NOMO-1 treated with DMSO at 0.1 percent for 48 hours (cell line): ENCODE measurements around the gene RRP36.

ENCODE experiments used
- DNase-seq: peaks from one replicate; lab custom pipeline; 2025; ENCODE audit not compliant: unreplicated experiment; lab: John Stamatoyannopoulos, UW

Gene RRP36

DNA sequence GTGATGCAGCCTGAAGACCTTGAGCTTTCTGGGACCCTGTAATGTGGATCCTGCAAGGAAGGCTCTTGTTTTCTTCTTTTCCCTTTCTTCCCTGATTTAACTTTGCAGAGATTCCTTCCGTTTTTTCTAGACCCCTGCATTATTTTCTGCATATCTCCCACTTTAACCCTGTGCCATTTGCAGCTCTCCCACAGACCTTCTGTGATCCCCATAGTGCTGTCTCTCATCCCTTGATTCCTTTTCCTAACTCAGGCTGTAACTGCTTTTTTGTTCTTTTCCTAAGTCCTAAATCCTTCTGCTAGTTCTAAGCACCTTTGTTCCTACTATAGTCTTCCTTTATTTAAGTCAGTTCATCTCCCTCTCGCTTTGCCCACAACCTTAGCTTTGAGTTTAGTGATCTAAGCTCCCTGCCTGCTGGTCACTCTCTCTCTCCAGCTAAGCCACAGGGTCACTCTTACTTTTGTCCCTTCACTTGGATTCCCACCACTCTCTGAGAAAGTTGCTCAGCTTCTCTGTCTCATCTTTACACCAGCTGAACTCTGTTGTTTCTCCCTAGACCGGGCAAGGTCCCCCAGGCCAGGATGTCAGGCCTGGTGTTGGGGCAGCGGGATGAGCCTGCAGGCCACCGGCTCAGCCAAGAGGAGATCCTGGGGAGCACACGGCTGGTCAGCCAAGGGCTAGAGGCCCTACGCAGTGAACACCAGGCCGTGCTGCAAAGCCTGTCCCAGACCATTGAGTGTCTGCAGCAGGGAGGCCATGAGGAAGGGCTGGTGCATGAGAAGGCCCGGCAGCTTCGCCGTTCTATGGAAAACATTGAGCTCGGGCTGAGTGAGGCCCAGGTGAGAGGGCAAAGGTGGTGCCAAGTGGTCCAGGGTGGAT is 39.6 kb downstream of the RRP36 start:
- no peak for DNase-seq

- DNase-seq, result no peak
Observed at GRCh38 chr6:43061861-43062260, 40.4 kb downstream of the RRP36 start.

GRCh38 chr6:43062818-43063217 is 41.4 kb downstream of the RRP36 start:
- no peak for DNase-seq

DNA sequence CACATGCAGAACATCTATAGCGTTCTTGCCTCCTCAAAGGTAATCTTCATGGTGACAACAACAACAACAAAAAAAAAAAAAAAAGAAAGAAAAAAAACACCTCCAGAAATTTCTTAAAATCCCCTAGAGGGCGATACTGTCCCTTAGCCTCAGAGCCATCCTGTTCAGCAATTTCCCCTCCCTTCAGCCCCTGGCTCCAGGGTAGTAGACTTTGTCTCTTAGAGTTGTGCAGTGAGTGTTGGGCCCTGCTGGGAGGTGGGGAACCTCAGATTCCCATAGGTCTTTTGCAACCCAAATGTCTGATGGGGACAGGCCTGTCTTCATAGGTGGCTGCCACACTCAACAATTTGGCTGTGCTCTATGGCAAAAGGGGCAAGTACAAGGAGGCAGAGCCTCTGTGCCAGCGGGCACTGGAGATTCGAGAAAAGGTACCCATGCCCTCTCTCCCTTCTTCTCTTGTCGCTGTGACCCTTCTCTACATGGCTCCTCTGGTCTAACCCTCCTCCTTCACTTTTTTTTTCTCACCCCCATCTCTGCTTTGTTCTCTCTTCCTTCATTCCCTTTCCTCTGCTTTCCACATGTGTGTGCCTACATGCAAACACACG is 48.7 kb downstream of the RRP36 start:
- DNase-seq, result peak; percentile 55

- no peak for DNase-seq
Observed at GRCh38 chr6:43074847-43075669, 53.6 kb downstream of the RRP36 start.

DNA sequence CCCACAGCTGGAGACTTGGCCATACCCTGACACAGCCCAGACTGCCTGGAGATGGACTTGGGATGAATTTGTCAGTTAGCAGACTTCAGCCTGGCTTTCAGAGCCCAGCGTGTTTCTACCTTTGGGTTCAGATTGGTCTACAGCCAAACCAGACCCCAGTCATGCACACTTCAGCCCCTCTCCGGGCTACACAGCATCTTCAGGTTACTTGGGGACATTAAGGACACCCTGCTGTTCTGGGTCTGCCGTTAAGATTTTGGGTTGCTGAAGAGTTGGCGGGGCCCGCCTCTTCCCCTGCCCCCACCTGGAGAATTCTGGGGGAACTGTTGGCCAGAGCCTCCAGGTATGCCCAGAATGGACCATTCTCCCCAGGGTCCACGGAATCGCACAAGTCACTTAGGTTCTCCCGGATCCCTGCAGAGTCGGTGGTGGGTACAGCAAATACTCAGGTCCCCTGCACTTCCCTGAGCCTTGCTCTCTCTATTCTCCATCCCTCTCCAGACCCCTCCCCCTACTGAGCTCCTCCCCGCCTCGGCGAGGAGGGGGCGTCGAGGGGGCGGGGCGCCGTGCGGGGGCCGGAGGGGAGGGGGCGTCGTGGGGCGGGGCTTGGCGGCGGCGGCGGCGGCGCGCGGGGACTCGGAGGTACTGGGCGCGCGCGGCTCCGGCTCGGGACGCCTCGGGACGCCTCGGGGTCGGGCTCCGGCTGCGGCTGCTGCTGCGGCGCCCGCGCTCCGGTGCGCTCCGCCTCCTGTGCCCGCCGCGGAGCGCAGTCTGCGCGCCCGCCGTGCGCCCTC is 54.4 kb downstream of the RRP36 start, which contains the start of gene PTK7:
TSS of gene PTK7 (plus strand) at position 645 of the 794 bp plus-strand sequence. CDS start 175 bp downstream, outside the sequence.
- DNase-seq, result peak; percentile 14

- no peak for DNase-seq
Observed at GRCh38 chr6:43076464-43077332, 55.3 kb downstream of the RRP36 start.

DNA sequence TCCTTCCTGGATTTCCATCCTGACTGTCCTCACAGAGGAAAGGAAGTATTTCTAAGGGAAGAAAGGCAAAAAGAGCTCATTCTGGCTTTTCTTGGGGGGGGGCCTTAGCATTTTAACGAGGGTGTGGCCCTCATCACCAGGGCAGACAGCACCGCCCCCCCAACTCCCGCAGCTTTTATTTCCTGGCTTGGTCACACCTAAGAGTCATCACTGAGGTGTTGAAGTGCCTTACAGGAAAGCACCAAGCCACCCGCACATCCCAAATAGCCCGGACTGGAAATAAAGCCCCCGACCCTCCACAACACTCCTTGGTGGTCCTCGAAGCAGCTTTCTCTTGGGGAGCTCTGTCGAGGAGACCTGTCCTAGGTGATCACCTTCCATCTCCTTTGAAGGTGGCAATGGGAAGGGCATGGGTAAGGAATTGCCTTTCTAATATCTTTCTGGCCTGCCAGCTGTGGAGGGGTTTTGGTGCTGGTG is 55.9 kb downstream of the RRP36 start:
- no peak for DNase-seq

DNA sequence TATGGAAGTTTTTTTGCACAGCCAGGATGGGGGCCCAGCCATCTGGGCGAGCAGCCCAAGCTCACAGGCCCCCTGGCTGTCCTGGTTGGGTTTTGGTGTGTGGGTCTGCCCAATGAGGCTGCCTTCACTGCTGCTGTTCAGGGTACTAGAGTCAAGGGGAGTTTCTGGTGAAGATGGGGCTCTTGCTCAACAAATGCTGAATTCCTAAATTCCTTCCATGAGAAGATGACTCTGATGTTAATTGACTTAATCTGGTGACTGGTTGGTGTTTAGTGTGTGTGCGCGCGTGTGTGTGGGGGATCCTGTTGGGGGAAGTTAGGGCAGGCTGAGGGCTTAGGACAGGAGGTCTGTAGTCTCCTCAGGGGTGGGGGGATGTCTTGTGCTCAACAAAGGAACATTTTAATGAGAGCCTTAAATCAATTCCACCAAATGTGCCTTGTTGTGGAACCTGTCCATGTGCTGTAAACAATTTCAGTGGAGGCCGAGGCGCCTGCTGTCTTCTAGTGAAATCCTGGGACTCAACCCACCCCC is 56.6 kb downstream of the RRP36 start:
- DNase-seq, result no peak

GRCh38 chr6:43078691-43079090 is 57.3 kb downstream of the RRP36 start:
- DNase-seq, result no peak
